GM12878 (cell line): ENCODE measurements around the gene STK40. TPM values are rescaled to one million over a fixed set of nuclear protein-coding genes. Genes with fewer than 3 reads are reported as not detected.

Source experiments
- ATAC-seq: fragments of 200-7000 bp; cut with Tn5 transposase; 3 replicates; pipeline ENCODE4 v1.9.1; 2020; ENCODE audit warnings: mild to moderate bottlenecking, moderate library complexity
- BruUV-seq: library from RNA; stranded (reverse); fragments of 400-500 nt; replicated peaks from 2 replicates; lab custom pipeline; 2021; lab: Mats Ljungman, UMichigan
- CTCF ChIA-PET: fragments of 300-600 bp; sonication (Branson Sonifier 250); formaldehyde crosslinking; extraction: SDS; loops from one replicate; lab custom pipeline; 2021; ENCODE audit warnings: inconsistent platforms; lab: Yijun Ruan, JAX
- POLR2A ChIA-PET: fragments of 350-600 bp; formaldehyde crosslinking; extraction: SDS; loops from one replicate; lab custom pipeline; 2021; ENCODE audit warnings: inconsistent platforms; lab: Charles Lee
- RAD21 ChIA-PET: fragments of 300-600 bp; sonication (Branson Sonifier 250); formaldehyde crosslinking; loops from one replicate; lab custom pipeline; 2023; ENCODE audit warnings: antibody characterized with exemption; ENCODE audit not compliant: unreplicated experiment; lab: Charles Lee
- SMC1A ChIA-PET: fragments of 300-600 bp; sonication (Branson Sonifier 250); formaldehyde crosslinking; loops from one replicate; lab custom pipeline; 2023; ENCODE audit not compliant: unreplicated experiment, uncharacterized antibody; lab: Charles Lee
- DNase-seq: peaks from one replicate; pipeline ENCODE4 v3.0.0-alpha.2; 2011; ENCODE audit warnings: low read depth, low spot score
- FAIRE-seq: peaks from 3 replicates; lab custom pipeline; 2011; peaks lifted over from hg19 to GRCh38; lab: Jason Lieb, UNC
- H2AFZ ChIP-seq: 2 replicates; pipeline ENCODE4 v1.6.0; 2011; ENCODE audit warnings: low read depth, low read length, control low read depth; ENCODE audit not compliant: control insufficient read depth
- H3K27ac ChIP-seq: 2 replicates; pipeline ENCODE4 v1.5.1; 2011; ENCODE audit warnings: control low read depth; ENCODE audit not compliant: control insufficient read depth, insufficient read depth
- H3K27me3 ChIP-seq, 2 experiments: replicated peaks in 1 of 2; 2 replicates each; pipeline versions ENCODE4 v1.6.0 to v1.6.1; 2011; ENCODE audit warnings: low read length in 1 of 2; ENCODE audit not compliant: control insufficient read depth in 2 of 2, insufficient read depth in 2 of 2
- H3K36me3 ChIP-seq, 2 experiments: 2 replicates each; pipeline ENCODE4 v1.5.1; 2011; ENCODE audit warnings: low read length in 1 of 2; ENCODE audit not compliant: control insufficient read depth in 2 of 2, insufficient read depth in 2 of 2
- H3K4me1 ChIP-seq: 2 replicates; pipeline ENCODE4 v1.6.1; 2011; ENCODE audit warnings: mild to moderate bottlenecking, low read length, moderate library complexity, mixed read lengths; ENCODE audit not compliant: control insufficient read depth, insufficient read depth
- H3K4me2 ChIP-seq: 2 replicates; pipeline ENCODE4 v1.6.0; 2011; ENCODE audit warnings: control low read depth; ENCODE audit not compliant: control insufficient read depth, insufficient read depth
- H3K4me3 ChIP-seq: fragments of 200-600 bp; sonication (generic); 2 replicates; pipeline ENCODE4 v1.5.1; 2016
- H3K79me2 ChIP-seq: 2 replicates; pipeline ENCODE4 v1.6.0; 2011; ENCODE audit warnings: low read length; ENCODE audit not compliant: control insufficient read depth, insufficient read depth
- H3K9ac ChIP-seq: 2 replicates; pipeline ENCODE4 v1.8.0; 2011; ENCODE audit warnings: low read length, control low read depth, mixed read lengths; ENCODE audit not compliant: control insufficient read depth, insufficient read depth
- H3K9me3 ChIP-seq: replicated peaks from 3 replicates; pipeline ENCODE4 v1.5.1; 2011; ENCODE audit warnings: mild to moderate bottlenecking, low read length; ENCODE audit not compliant: control insufficient read depth, insufficient read depth
- H4K20me1 ChIP-seq: 2 replicates; pipeline ENCODE4 v1.6.0; 2011; ENCODE audit not compliant: control insufficient read depth, insufficient read depth
- HSF1 ChIP-seq: fragments of 150-350 bp; IDR thresholded peaks from 2 replicates; pipeline ENCODE4 v1.6.1; 2014; ENCODE audit warnings: mild to moderate bottlenecking, low read depth, low read length
- SP1 ChIP-seq: IDR thresholded peaks from one replicate; pipeline ENCODE4 v1.6.1; 2011; ENCODE audit warnings: low read depth, low read length
- ZBED1 ChIP-seq: IDR thresholded peaks from 2 replicates; pipeline ENCODE4 v1.6.1; 2016; ENCODE audit warnings: borderline replicate concordance
- ZNF687 ChIP-seq: fragments of 450-650 bp; IDR thresholded peaks from 2 replicates; pipeline ENCODE4 v1.6.1; 2017; ENCODE audit warnings: mild to moderate bottlenecking, moderate library complexity
- WGBS: methylation state at CpG from one replicate; pipeline ENCODE4 v1.1.6; 2016; ENCODE audit warnings: low lambda C conversion rate; ENCODE audit not compliant: insufficient replicate concordance, insufficient coverage; ENCODE audit errors: missing lambda C conversion rate; 5-methylcytosine and 5-hydroxymethylcytosine counted together
- in situ Hi-C: fragments of 300-500 bp; cut with MboI; formaldehyde crosslinking; loops from 9 replicates; pipeline ENCODE4 v1.14.3; 2018; ENCODE audit warnings: mixed read lengths
- intact Hi-C: fragments of 100-400 bp; cut with micrococcal nuclease; formaldehyde crosslinking; loops from one replicate; pipeline ENCODE4 v1.14.2; 2022; ENCODE audit not compliant: unreplicated experiment
- polyA plus RNA-seq, 11 experiments: library from polyadenylated mRNA; depleted of rRNA in 4 of 11; unstranded in 6 of 11; stranded (reverse) in 5 of 11; fragments of >200 nt; fragmentation: Nextera tagmentation in 4 of 11; fragmentation: Illumina TruSeq in 1 of 11; extraction: Ambion mirVana in 4 of 11; extraction: Trizol in 1 of 11; gene quantifications; 1 replicate in 1 of 11; 2 replicates in 10 of 11; pipeline versions ENCODE4 v1.2.1 to v1.2.3, GENCODE V29; 2011 to 2016; ENCODE audit warnings: inconsistent platforms in 2 of 11, missing spikeins in 2 of 11, low read depth in 1 of 11
- total RNA-seq, 4 experiments: library from RNA; depleted of rRNA in 3 of 4; stranded (reverse); fragments of >200 nt in 3 of 4; fragmentation: Illumina TruSeq in 1 of 4; extraction: Trizol in 1 of 4; gene quantifications; 2 replicates each; pipeline versions ENCODE4 v1.2.1 to v1.2.3, GENCODE V29; 2013 to 2021
- TF ChIP-seq, protein P1 (sequence below): fragments of 450-650 bp; formaldehyde crosslinking; IDR thresholded peaks from 2 replicates; pipeline ENCODE4 v1.4.0; 2022; ENCODE audit warnings: mild to moderate bottlenecking, moderate library complexity
- TF ChIP-seq, protein P2 (sequence below): IDR thresholded peaks from 2 replicates; pipeline ENCODE4 v1.6.1; 2011; ENCODE audit warnings: mild to moderate bottlenecking, low read depth, low read length, moderate library complexity; ENCODE audit not compliant: insufficient replicate concordance
- TF ChIP-seq, protein P3 (sequence below): fragments of 450-650 bp; IDR thresholded peaks from 2 replicates; pipeline ENCODE4 v1.6.1; 2017; ENCODE audit warnings: mild to moderate bottlenecking, moderate library complexity

The STK40 gene
- total and polyA plus RNA-seq, 10 of the 15 experiments (the other 5 are each of a cell fraction or from before 2014, with no cell fraction given): 0.27 to 51.0 (median 29.5) TPM

DNA sequence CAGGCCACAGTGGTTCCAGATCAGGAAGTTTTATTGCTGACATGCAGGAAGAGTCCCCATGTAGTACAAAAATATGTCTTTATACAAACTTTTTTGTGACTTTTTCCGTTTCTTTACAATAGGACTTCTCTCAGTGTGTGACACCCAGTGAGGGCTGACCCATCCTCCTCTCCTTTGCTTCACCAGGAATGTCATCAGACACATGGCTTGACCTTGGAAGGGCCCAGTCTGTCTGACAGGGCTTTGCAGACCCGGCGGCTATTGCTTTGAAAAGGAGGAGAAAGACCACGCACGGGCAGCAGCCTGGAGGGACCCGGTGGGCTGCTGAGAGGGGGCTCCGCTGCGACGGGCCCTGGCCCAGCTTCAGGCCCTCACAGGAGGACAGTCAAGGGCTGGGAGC, 46.1 kb downstream of the STK40 start:
- Histone ChIP-seq H3K4me1 (no peaks in the 10 kb centered on the region), H3K27ac (no peak overlapping the region), H2AFZ (no peak overlapping the region), H3K9ac (no peak overlapping the region), H3K36me3 (peaks cover 0 to 5% of the 10 kb centered on the region in 2 experiments; a peak in 2 of 4 replicates), H4K20me1 (no peaks in the 10 kb centered on the region), H3K9me3 (no peaks in the 10 kb centered on the region), H3K27me3 (no peaks in the 10 kb centered on the region), H3K4me3 (no peak overlapping the region), H3K79me2 (no peaks in the 10 kb centered on the region), H3K4me2 (no peak overlapping the region)
- intact Hi-C loops: no loop called here
- POLR2A ChIA-PET: no interaction called here
- RAD21 ChIA-PET: no interaction called here
- WGBS: 86% methylated on average over 9 of the region's 9 CpGs
- SMC1A ChIA-PET: no interaction called here
- CTCF ChIA-PET: no interaction called here
- ATAC-seq (no peak), FAIRE-seq (no peak), DNase-seq (no peak)
- BruUV-seq: no TSS peak
- in situ Hi-C loops: no loop called here
- TF ChIP-seq, protein P1, sequence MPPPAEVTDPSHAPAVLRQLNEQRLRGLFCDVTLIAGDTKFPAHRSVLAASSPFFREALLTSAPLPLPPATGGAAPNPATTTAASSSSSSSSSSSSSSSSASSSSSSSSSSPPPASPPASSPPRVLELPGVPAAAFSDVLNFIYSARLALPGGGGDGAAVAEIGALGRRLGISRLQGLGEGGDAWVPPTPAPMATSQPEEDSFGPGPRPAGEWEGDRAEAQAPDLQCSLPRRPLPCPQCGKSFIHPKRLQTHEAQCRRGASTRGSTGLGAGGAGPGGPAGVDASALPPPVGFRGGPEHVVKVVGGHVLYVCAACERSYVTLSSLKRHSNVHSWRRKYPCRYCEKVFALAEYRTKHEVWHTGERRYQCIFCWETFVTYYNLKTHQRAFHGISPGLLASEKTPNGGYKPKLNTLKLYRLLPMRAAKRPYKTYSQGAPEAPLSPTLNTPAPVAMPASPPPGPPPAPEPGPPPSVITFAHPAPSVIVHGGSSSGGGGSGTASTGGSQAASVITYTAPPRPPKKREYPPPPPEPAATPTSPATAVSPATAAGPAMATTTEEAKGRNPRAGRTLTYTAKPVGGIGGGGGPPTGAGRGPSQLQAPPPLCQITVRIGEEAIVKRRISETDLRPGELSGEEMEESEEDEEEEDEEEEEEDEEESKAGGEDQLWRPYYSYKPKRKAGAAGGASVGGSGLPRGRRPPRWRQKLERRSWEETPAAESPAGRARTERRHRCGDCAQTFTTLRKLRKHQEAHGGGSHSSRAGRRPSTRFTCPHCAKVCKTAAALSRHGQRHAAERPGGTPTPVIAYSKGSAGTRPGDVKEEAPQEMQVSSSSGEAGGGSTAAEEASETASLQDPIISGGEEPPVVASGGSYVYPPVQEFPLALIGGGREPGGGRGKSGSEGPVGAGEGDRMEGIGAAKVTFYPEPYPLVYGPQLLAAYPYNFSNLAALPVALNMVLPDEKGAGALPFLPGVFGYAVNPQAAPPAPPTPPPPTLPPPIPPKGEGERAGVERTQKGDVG (CRISPR knock-in tag): no peak
- TF ChIP-seq HSF1 (no peak), SP1 (no peak), ZNF687 (no peak), ZBED1 (no peak)
- TF ChIP-seq, protein P2, sequence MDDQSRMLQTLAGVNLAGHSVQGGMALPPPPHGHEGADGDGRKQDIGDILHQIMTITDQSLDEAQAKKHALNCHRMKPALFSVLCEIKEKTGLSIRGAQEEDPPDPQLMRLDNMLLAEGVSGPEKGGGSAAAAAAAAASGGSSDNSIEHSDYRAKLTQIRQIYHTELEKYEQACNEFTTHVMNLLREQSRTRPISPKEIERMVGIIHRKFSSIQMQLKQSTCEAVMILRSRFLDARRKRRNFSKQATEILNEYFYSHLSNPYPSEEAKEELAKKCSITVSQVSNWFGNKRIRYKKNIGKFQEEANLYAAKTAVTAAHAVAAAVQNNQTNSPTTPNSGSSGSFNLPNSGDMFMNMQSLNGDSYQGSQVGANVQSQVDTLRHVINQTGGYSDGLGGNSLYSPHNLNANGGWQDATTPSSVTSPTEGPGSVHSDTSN: no peak
- TF ChIP-seq, protein P3, sequence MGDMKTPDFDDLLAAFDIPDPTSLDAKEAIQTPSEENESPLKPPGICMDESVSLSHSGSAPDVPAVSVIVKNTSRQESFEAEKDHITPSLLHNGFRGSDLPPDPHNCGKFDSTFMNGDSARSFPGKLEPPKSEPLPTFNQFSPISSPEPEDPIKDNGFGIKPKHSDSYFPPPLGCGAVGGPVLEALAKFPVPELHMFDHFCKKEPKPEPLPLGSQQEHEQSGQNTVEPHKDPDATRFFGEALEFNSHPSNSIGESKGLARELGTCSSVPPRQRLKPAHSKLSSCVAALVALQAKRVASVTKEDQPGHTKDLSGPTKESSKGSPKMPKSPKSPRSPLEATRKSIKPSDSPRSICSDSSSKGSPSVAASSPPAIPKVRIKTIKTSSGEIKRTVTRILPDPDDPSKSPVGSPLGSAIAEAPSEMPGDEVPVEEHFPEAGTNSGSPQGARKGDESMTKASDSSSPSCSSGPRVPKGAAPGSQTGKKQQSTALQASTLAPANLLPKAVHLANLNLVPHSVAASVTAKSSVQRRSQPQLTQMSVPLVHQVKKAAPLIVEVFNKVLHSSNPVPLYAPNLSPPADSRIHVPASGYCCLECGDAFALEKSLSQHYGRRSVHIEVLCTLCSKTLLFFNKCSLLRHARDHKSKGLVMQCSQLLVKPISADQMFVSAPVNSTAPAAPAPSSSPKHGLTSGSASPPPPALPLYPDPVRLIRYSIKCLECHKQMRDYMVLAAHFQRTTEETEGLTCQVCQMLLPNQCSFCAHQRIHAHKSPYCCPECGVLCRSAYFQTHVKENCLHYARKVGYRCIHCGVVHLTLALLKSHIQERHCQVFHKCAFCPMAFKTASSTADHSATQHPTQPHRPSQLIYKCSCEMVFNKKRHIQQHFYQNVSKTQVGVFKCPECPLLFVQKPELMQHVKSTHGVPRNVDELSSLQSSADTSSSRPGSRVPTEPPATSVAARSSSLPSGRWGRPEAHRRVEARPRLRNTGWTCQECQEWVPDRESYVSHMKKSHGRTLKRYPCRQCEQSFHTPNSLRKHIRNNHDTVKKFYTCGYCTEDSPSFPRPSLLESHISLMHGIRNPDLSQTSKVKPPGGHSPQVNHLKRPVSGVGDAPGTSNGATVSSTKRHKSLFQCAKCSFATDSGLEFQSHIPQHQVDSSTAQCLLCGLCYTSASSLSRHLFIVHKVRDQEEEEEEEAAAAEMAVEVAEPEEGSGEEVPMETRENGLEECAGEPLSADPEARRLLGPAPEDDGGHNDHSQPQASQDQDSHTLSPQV: no peak
